ENCODE measurements around the gene SLX9.

GRCh38 chr21:45004059-45004422 lies 64.2 kb downstream of the SLX9 start:
- no peak for TF ChIP-seq EZH2 (IDR thresholded peaks at IDR 0.05)
- TF ChIP-seq POLR2AphosphoS5 (IDR thresholded peaks at IDR 0.05; ENCODE audit: borderline replicate concordance, low read depth, low read length), result no peak
- no peak for TF ChIP-seq FOXP2 (optimal IDR thresholded peaks at IDR 0.05; ENCODE audit: control extremely low read depth, extremely low read length, insufficient read depth)

Measured in SK-N-MC (cell line).